GM18520 (cell line): ENCODE data around the gene TLE7.

Source experiments
- ATAC-seq: cut with Tn5 transposase; IDR thresholded peaks from one replicate; pipeline ENCODE4 v1.9.1; 2021; ENCODE audit not compliant: unreplicated experiment

The TLE7 gene

DNA sequence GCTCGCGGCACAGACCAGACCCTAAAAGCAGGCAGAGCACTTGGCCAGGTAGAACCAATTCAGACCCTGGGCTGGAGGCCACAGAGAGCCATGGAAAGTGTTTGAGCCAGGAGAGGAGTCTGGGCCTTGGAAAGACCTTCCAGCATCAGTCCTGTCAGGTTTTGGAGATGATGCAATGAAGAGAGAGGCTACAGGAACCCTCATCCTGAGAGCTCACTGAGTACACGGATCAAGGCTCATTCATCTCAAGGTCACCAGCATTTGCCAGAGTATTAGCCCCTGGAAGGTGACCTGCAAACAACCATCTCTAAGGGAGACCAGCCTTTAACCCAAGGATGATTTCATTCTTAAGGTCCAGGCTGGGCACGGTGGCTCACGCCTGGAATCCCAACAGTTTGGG, 27.8 kb downstream of the TLE7 start:
- no peak for ATAC-seq

DNA sequence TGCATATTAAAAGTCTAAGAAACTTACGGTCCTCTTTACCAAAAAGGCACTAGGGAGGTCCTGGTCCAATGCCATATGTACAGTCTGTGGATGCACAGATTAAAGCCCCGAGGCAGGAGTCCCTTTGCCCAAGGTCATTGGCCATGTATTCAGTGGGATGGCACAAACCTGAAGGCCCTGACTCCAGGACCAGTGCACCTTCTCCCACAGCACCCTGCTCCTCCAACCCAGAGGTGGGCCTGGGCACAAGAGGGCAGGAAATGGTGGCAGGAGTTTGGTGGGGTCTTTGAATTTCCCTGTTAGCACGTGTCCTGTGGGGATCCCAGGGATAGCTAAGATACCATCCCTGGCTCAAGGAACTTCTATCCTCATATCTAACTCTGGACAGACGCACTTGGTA, 28.5 kb downstream of the TLE7 start:
- no peak for ATAC-seq

DNA sequence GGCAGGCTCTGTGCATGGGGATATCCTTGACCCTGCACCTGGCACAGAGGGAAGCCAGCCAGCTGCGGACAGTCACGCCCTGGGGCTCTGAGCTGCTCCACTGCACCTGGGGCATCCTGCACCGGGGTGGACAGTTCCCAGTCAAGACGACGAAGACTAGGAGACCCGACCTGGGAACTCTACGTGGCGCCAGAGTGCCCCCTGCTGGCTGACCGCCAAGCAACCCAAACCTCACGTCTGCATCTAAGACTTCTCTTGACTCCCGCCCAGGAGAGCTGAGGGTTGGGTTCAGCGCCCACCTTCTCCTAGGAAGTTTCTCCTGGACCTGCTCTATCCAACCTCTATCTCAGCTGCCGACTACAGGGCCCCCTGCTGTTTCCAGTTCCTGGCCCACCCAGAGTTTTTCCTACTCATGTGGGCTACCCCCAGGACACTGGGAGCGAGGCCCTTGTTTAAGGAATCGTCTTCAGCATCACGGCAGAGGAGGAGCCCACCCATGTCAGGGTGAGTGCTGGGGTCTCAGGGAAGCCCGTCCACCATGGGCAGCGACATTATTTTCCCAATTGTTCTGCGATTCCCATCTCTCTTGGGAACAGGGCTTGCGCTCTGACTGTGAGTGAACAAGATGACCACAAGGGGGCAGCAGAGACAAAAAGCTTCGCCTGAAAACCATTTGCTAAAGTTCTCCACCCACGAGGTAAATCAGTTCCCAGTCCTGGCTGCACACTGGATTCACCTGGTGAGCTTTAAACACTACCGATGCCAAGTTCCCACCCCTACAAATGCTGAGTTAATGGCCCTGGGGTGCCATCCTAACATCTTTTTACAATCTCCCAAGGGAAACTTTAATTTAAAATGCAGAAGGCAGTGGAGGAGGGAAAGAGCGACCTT, 29.3 kb downstream of the TLE7 start:
- no peak for ATAC-seq

DNA sequence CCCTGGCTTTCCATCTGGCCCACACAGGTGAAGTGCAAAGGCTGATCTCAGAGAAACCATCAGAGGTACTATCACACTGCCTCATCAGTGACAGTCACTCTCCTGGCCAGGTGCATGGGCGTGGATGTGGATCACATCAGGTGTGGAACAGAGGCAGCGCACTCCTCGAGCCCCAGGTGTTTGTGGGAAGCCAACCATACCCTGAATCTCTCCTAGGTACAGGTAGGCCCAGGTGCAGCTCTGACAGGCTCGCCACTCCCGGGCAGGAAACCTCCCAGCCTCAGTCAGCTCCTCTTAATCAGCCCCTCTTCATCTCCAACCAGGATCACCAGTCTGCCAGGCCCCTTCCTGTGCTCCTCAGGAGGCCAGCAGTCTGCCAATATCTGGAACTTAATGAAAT, 31.7 kb downstream of the TLE7 start:
- ATAC-seq: no peak

- no peak for ATAC-seq
Measured at GRCh38 chr16:71409011-71409775, 32.7 kb downstream of the TLE7 start.

DNA sequence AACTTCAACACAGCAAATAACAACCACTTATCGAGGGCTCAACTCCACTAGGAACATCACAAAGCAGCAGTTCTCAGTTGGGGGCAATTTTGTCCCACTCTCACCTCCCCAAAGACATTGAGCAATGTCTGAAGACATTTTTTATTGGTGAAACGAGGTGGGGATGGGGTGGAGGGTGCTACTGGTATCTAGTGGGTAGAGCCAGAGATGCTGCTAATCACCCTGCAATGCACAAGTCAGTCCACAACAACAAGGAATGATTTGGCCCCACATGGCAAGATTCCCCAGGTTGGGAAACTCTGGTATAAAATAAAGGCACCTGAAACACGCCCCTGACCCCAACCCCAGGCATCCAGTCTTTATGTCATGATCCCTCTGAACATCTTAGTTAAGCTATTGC, 33.3 kb downstream of the TLE7 start:
- no peak for ATAC-seq

GRCh38 chr16:71407731-71408130, 34.1 kb downstream of the TLE7 start:
- no peak for ATAC-seq

- no peak for ATAC-seq
Measured at GRCh38 chr16:71406724-71407123, 35.1 kb downstream of the TLE7 start.

- ATAC-seq: no peak
Measured at GRCh38 chr16:71406316-71406715, 35.5 kb downstream of the TLE7 start.

DNA sequence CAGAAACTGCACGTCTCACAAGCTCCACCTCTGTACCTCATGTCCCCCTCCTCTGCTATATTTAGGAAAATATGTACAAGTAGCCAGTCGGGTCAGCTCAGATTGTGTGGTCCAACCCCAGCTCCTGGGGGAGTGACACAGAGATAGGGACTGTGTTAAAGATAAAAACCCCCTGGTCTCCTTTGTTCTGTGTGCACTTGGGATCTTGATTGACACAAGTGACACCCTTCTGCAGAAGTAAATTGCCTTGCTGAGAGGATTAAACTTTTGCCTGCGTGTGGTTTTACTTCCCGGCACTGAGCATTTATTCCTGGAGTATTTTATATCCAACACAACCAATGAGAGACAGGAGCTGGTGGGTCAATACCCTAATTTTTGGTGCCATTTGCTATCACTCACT, 37.5 kb downstream of the TLE7 start:
- ATAC-seq: no peak

DNA sequence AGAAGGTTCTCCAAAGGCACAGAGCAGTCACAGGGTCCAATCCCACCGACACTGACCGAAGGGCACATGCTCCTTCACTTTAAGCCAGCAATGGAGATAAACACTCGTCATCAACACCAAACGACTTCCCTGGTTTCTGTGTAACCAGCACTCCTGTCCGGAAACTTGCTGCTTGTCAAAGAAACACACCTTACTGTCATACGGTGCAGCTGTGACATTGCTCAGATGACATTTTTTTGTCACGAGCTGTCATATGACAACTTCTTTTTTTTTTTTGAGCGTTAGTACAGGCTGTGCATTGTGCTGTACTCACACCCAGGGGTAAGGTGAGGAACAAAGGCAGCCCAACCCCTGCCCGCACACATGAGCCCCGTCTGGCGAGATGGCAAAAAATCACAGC, 39.2 kb downstream of the TLE7 start:
- ATAC-seq: no peak

DNA sequence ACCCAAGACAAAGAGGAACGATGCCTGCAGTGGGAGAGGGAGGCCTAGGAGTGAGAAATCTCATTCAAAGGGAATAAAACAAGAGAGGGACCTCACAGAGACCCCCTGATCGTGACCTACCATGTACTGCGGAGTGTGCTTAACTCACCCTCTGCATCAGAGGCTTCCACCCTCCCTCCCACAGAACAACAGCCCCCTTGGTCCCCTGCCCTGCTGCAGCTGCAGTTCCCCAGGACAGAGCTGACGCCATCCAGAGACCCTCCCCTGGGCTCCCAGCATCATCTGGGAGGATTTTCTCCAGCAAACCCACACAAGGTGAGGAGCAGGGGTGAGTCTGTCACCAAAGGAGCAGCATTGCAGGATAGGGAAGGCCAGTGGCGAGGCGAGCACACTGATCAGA, 39.8 kb downstream of the TLE7 start:
- ATAC-seq: no peak

GRCh38 chr16:71399801-71400563, 41.9 kb downstream of the TLE7 start:
- no peak for ATAC-seq

GRCh38 chr16:71396594-71396993, 45.3 kb downstream of the TLE7 start:
- no peak for ATAC-seq

GRCh38 chr16:71389330-71389729, 52.5 kb downstream of the TLE7 start:
- ATAC-seq: no peak

DNA sequence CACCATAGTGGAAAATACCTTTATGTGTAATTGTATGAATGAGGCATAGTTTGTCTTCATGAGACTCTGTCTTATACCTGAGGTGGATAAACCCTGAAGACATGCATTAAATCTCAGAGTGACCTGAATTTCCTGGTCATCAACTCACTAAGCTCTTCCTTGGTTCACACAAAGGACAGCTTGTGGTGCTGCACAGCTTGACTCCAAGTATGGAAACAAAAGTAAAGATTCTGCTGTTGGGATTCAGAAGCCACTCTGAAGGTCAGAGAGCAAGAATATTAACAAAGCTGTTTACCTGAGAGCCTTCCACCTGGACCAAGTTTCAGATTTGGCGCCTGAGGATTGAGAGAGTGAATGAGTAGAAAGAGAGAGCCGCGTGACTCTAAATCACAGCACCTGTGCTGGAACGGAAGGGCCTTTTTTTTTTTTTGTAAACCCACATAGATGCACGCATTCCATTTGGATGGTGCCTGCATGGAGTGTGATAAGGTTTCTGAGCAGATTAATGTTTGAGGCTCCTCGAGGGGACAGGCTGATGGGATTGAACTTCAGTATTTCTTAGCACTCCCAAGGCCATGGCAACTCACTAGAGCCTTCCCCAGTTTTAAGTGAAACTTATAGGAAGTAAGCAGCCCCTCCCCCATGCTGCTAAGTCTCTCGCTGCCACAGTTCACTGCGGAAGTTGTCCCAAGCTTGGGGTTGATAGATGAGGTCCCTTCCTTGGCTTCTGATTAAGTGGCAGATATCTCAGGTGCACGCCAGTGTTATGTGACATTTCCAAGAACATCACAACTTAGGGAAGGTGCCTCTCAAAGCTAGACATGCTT, 54.6 kb downstream of the TLE7 start:
- ATAC-seq: no peak

GRCh38 chr16:71384073-71384724, 57.7 kb downstream of the TLE7 start:
- ATAC-seq: no peak

GRCh38 chr16:71383054-71383773, 58.6 kb downstream of the TLE7 start:
- ATAC-seq: no peak

GRCh38 chr16:71380831-71381230, 61.0 kb downstream of the TLE7 start:
- ATAC-seq: no peak
